ENCODE data around the gene NKIRAS2. TPM values are rescaled to one million over a fixed set of nuclear protein-coding genes. Genes with fewer than 3 reads are reported as not detected.

Gene NKIRAS2
- total RNA-seq, 1 experiment from 2014 or later = 22.4 TPM

- Histone ChIP-seq H3K27me3 (ENCODE audit: control insufficient read depth, insufficient read depth, low read length) (no peaks in the 10 kb centered on the region), H3K9me3 (ENCODE audit: control insufficient read depth, insufficient read depth, low read depth, low read length) (no peaks in the 10 kb centered on the region), H3K36me3 (ENCODE audit: control insufficient read depth, insufficient read depth, low read length) (no peaks in the 10 kb centered on the region), H3K4me3 (ENCODE audit: low read depth in 2 of 2, low read length in 2 of 2) (peak overlapping the region; percentile 47 to 53), H3K27ac (ENCODE audit: low read length) (no peak overlapping the region), H3K4me1 (ENCODE audit: control insufficient read depth, insufficient read depth, low read length) (peaks cover 2% of the 10 kb centered on the region; the same call in 1 of the 2 replicates)
- ATAC-seq (peak; percentile 48; the same call in 1 of the 2 replicates), DNase-seq (ENCODE audit: low read depth, low spot score) (no peak)
- CTCF ChIA-PET = interaction anchor here (0.7 kb wide), 2 partner anchors 18 to 648 kb away, joined by 3 read pairs; no protein-coding TSS in a partner anchor
- TF ChIP-seq TCF7L2 (IDR thresholded peaks at IDR 0.05; ENCODE audit: low read depth, low read length) = no peak
- no peak for TF ChIP-seq REST (IDR thresholded peaks at IDR 0.05; ENCODE audit: insufficient read depth in 1 of 2, low read depth in 2 of 2, low read length in 1 of 2)
- no peak for TF ChIP-seq POLR2AphosphoS5 (IDR thresholded peaks at IDR 0.05; ENCODE audit: low read depth, low read length)
- TF ChIP-seq CTCF (IDR thresholded peaks at IDR 0.05) = no peak
- intact Hi-C loops (cut with micrococcal nuclease; ENCODE audit: unreplicated experiment) = no loop called here
- no TSS peak for BruUV-seq (replicated peaks)
- in situ Hi-C loops (cut with HindIII; ENCODE audit: low pct_unique_long_range_greater_than_20kb, low sequenced_read_pairs) = no loop called here
- POLR2A ChIA-PET = no interaction called here
Measured at GRCh38 chr17:42051013-42051400, 31.1 kb downstream of the NKIRAS2 start.

GRCh38 chr17:42051645-42052044, 31.8 kb downstream of the NKIRAS2 start:
- BruUV-seq (replicated peaks) = no TSS peak
- Histone ChIP-seq H3K4me1 (ENCODE audit: control insufficient read depth, insufficient read depth, low read length) (peaks cover 2% of the 10 kb centered on the region; the same call in 1 of the 2 replicates), H3K27ac (ENCODE audit: low read length) (no peak overlapping the region), H3K4me3 (ENCODE audit: low read depth in 2 of 2, low read length in 2 of 2) (no peak overlapping the region), H3K36me3 (ENCODE audit: control insufficient read depth, insufficient read depth, low read length) (no peaks in the 10 kb centered on the region), H3K27me3 (ENCODE audit: control insufficient read depth, insufficient read depth, low read length) (no peaks in the 10 kb centered on the region), H3K9me3 (ENCODE audit: control insufficient read depth, insufficient read depth, low read depth, low read length) (no peaks in the 10 kb centered on the region)
- no peak for DNase-seq (ENCODE audit: low read depth, low spot score)
- ATAC-seq = no peak
- ChIA-PET POLR2A (no interaction called here), CTCF (interaction anchor here (0.7 kb wide), 2 partner anchors 18 to 647 kb away, joined by 3 read pairs; no protein-coding TSS in a partner anchor)
- intact Hi-C loops (cut with micrococcal nuclease; ENCODE audit: unreplicated experiment) (no loop called here), in situ Hi-C loops (cut with HindIII; ENCODE audit: low pct_unique_long_range_greater_than_20kb, low sequenced_read_pairs) (no loop called here)
- TF ChIP-seq POLR2AphosphoS5 (IDR thresholded peaks at IDR 0.05; ENCODE audit: low read depth, low read length) (no peak), TCF7L2 (IDR thresholded peaks at IDR 0.05; ENCODE audit: low read depth, low read length) (no peak), SIN3A (IDR thresholded peaks at IDR 0.05; ENCODE audit: borderline replicate concordance, insufficient read depth, low read depth, low read length) (no peak), REST (IDR thresholded peaks at IDR 0.05; ENCODE audit: insufficient read depth in 1 of 2, low read depth in 2 of 2, low read length in 1 of 2) (no peak), CTCF (IDR thresholded peaks at IDR 0.05) (no peak)
